ENCODE measurements around the gene PRRC2B.
"Not testable (repeated sequence)": the region's sequence is repeated elsewhere in the genome, so short reads cannot be mapped to it uniquely, and the experiment has no call there.

Gene PRRC2B

DNA sequence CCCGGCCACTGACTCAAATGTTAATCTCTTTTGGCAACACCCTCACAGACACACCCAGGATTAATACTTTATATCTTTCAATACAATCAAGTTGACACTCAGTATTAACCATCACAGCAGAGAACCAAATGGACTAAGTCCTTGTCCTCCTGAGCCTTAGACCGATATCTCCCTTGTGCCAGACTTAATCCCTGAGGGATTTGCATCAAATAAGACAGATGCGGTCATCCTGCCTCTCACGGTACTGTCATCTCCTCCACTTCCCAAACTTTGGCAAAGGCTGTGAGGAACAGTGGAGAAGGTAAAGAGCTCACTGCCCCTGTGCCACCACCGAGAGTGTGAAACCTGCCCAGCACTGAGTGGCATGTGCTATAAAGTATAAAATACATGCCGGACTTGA is 6.5 kb upstream of the PRRC2B start:
- FAIRE-seq, result no peak

DNA sequence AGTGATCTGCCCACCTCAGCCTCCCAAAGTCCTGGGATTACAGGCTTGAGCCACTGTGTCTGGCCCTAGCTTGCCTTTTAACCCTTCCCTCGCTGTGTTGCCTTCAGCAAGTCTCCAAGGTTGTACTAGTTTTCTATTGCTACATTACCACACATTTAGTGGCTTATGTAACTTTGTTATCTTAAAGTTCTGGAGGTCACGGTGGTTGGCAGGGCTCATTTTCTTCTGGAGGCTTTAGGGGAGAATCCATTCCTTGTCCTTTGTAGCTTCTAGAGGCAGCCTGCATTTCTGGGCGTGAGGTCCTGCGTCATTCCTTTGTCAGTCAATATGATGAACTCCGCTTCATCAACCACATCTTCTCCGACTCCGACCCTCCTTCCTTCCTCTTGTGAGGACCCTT is 2.9 kb upstream of the PRRC2B start:
- FAIRE-seq, result no peak

DNA sequence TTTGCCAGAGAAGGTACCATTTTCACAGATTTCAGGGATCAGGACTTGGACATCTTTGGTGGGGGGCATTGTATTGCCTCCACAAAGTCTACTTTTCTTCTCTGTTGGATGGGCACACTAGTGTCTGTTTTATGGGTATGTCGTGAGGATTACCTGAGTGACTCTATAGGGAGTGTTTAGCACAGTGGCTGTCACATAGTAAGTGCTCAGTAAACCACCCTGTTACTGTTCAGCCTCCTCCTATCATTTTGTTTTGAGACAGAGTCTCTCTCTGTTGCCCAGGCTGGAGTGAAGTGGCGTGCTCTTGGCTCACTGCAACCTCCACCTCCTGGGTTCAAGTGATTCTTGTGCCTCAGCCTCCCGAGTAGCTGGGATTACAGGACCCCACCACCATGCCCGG is 2.4 kb upstream of the PRRC2B start:
- no peak for FAIRE-seq

DNA sequence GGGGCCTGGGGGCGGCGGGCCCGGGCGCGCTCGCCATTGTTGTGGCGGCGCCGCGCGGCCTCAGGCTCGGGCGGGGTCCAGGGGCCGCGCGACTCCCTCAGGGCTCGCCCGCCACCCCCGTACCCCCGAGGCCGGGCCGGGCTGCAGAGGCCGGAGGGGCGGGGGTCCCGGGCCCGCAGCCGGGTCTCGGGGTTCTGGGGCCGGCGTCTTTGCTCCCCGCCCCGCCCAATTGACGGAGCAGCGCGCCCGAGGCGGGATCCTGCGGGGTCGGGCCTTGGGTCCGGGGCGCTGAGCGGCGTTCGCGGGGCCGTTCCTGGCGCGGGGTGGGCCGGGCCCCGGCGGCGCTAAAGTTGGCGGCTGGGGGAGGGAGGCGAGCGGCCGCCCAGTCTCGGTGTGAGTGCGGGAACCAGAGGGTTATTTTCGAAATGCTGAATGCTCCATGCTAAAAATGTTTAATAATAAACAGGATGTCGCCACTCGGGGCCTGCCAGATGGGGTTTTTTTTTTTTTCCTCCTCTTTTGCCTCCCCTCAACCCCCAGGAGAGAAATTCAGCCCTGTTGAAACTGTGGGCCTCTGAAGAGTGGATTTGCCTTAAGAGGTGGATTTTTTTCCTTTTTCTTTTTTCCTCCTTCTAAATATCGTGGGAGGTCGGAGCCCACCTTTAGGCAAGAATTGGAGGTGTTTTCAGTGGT is 724 bp downstream of the PRRC2B start:
- no peak for FAIRE-seq

DNA sequence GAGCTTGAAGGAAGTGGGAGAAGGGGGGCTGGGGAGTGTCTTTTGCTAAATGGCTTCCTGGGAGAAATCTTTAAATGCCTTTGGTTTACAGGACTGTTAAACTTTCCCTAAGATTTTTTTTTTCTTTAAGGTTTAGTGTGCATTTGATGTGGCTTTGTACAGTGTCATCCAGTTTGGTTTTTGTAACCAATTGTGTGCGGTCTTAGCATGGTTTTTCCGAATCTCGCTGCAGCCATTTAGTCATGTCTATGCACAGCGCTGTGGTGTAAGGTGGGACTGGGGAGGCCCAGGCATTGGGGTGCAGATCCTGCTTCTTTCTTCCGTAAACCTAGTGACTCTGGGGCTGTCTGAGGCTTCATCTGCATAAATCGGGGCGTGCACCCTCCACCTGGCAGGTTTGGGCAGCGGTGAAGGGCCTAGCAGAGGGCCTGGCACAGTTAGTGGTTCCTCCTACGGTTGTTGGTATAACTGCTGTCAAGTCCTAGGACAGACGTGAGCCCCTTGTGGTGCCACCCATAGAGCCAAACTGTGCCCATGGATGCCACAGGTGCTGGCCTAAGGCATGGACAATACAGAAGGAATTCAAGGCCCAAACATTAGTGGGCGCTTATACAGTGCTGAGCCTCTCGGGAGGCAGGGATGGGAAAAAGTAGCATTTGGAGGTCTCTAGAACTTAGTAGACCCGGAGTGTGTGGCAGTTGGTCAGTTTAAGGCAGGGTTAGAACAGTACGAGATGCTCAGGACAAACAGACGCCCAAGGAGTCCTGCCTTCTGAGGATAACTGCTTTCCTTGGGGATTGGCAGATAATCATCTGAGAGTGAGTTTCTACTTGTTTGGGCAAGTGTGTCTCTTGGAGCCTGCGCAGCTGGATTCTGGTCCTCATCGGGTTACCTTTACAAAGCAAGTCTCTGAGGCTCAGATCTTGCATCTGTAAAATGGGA is 1.5 kb downstream of the PRRC2B start:
- FAIRE-seq, result no peak

DNA sequence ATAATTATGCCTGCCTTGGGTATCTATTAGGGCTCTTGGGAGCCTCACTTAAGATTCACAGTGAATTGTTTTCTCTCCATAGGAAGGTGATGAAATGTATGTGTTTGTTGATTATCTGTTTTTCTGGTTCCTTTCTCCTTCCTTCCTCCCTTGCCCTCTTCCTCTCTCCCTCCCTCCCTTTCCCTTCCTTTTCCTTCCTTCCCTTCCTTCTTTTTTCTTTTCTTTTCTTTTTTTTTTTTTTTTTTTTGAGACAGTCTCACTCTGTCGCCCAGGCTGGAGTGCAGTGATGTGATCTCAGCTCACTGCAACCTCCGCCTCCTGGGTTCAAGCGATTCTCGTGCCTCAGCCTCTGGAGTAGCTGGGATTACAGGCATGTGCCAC is 2.2 kb downstream of the PRRC2B start:
- FAIRE-seq, result not testable (repeated sequence)

DNA sequence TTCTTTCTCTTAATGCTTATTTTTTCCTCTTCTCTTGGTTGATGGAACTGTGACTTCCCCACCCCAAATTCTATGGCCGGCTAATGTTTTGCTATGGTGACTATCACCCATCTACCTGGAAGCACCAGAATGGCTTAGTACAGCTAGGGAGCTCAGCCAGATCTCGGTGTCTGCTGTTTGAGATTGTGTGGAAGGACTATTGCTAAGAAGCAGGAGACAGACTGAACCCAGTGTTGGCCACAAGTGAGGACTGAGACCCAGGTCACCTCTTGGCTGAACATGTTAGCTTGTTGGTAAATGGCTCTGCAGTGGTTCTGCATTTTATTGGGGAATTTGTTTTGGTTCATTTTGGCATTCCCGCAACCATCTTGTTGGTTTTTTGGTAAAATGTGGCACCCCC is 2.7 kb downstream of the PRRC2B start:
- no peak for FAIRE-seq

DNA sequence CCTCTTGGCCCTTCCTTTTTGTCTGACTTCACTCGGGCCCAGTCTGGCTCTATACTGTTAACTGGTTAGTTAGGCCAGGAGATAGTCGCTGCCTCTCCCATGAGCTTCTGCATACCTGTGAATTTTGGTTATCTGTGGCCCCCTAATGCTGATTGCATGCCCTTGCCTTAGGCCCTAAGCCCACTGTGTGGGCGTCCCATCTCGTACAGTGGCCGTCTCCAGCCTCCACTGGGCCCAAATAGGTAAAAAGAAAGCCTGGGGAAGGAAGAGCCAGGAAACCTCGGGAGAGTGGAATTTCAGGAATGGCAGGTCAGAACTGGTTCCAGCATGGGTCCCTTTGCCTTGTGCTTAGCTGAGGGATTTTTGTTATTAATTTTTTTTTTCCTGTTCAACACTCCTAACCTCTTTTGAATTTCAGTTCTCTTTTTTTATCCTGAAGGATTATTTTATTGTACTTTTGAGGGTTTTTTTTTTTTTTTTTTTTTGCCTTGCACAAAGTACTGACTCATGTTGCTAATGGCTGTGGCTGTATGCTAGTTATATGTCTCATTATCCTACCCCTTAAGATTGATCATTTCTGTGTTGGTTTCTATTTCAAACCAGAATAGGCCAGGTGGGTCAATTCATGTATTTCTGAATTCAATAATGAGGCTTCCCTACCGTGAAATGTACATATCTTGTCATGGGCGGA is 3.4 kb downstream of the PRRC2B start:
- FAIRE-seq, result no peak

DNA sequence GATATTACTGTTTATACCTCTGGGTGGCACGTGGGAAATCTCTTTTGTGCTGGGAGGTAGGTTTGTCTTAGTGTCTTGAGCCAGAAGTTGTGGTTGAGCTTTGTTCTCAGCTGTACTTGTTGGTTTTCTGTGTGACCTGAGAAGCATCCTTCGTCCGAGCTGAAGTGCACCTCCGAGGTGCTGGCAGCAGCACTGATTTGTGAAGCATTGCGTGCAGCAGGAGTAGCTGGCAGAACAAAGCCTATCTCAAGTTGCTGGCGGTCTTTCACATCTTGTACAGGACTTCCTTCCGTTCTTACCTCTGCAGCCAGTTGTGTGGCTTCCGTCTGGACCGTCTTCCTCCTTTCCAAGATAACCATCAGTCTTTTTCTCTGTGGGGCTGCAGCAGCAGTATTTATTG is 4.3 kb downstream of the PRRC2B start:
- FAIRE-seq, result no peak

DNA sequence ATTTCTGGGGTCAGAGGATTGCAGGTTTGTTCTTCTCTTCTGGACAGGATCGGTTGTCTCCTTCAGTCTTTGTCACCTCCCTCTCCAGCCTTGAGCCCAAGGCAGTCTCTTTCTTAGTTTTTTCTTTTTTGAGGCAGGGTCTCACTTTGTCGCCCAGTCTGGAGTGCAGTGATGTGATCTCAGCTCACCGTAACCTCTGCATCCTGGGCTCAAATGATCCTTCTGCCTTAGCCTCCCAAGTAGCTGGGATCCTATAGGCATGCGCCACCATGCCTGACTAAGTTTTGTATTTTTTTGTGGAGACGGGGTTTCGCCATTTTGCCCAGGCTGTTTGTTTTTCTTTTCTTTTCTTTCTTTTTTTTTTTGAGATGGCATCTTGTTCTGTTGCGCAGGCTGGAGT is 6.1 kb downstream of the PRRC2B start:
- no peak for FAIRE-seq

DNA sequence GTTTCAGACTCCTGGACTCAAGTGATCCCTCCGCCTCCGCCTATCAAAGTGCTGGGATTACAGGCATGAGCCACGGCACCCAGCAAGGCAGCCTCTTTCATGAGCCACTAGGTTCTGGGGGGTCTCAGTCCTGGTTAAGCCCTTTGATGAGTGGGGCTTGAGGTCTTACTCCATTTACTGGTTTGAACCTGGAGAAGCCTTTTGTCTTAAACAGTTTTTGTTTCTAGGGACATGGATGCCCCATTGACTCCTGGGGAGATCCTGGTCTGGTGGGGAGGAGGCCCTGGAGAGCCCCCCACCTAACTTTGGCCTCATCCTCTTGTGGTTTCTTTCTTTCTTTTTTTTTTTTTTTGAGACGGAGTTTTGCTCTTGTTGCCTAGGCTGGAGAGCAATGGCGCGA is 6.7 kb downstream of the PRRC2B start:
- no peak for FAIRE-seq

DNA sequence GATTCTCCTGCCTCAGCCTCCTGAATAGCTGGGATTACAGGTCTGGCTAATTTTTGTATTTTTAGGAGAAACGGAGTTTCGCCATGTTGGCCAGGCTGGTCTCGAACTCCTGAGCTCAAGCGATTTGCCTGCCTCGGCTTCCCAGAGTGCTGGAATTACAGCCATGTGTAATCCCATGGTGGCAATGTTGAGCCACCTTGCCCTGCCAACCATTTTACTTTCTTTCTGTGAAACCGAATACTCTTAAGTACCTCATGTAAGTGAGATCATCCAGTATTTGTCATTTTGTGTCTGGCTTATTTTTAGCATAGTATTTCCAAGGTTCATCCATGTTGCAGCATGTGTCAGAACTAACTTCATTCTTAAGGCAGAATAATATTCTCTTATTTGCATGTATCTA is 8.2 kb downstream of the PRRC2B start:
- FAIRE-seq, result no peak

DNA sequence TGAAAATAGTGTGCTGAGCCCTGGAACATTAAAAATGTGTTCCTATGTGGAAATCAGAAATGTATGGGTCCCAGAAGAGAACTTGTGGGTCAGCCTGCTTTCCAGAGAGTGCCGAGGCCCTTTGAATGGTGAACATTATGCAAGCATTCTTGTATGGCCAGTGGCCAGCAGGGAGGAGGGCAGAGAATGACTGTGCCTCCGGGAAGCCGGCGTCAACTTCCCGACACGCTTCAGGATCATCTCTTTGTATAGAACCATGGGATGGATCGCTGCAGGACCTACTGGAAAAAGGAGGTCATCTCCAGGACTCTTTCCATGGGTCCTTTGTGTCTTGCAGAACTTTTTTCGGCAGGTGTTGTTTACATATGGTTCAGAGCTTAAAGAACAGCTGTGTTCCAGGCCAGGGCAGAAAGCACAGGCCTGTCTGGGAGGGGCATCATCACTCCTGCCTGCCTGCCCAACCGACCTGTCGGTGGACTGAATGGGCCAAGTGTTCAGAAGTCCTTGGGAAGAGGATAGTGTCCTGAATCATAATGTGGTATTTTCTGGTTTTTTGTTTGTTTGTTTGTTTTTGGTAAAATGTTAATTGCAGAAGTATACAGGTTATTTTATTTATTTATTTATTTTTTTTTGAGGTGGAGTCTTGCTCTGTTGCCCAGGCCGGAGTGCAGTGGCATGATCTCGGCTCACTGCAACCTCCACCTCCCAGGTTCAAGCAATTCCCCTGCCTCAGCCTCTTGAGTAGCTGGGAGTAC is 9.0 kb downstream of the PRRC2B start:
- FAIRE-seq, result no peak

DNA sequence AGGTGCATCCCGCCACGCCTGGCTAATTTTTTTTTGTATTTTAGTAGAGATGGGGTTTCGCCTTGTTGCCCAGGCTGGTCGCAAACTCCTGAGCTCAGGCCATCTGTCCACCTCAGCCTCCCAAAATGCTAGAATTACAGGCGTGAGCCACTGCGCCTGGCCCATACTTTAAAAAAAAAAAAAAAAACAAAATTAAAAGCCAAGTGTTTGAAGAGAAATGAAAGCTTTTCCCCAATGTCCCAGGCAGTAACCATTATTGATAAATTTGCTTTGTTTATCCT is 9.5 kb downstream of the PRRC2B start:
- no peak for FAIRE-seq

DNA sequence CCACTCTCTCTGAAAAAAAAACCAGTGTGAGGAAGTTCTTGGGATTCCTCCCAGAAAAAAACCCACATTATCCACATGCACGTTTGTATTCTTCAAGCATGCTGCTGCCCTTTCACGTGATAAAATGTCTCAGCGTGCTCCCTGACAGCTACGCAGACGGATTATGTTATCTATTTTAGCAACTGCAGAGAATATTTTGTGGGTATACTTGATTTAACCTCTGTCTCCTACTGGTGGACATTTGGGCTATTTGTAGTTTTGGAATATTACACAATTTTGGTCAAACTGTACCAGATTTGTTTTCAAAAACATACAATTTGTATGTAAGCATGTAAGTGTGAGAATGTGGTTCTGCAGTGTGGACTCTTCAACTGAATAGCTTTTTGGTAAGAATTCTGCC is 10.7 kb downstream of the PRRC2B start:
- no peak for FAIRE-seq

DNA sequence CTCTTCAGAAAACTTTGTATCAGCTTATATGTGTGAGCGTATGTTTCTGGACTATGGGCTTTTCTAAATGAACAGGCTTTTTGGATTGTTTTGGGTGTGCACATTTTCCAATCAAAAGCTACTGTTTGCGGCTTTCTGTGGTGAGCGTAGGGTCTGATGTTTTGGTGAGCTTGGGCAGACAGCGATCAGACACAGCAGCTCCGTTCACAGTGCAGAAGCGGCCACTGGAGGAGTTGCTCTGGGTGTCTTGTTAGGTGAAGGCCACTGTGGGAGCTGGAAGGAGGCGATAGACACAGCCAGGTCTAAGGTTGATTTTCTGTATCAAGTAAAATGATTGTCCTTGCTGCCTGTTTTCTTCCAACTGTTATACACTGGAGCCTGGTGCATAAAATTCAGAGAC is 11.1 kb downstream of the PRRC2B start:
- no peak for FAIRE-seq

DNA sequence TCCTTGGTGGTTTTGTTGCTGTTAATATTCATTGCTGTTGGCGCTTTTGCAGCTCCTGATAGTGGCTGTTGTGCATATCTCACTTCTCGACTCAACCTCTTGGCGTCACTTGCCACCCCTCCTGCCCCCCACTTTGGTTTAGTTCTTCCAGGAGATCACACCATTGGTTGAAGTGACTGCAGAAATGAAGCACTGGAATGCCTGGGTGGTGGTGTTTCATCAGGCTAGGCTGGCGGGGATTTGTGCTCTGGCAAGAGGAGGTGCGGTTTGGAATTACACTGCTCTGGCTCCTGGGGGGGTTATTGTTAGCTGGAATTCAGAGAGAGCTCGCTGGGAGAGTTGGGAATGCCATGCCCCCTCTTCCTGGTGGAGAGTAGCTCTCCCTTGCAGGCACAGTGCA is 11.5 kb downstream of the PRRC2B start:
- FAIRE-seq, result no peak

DNA sequence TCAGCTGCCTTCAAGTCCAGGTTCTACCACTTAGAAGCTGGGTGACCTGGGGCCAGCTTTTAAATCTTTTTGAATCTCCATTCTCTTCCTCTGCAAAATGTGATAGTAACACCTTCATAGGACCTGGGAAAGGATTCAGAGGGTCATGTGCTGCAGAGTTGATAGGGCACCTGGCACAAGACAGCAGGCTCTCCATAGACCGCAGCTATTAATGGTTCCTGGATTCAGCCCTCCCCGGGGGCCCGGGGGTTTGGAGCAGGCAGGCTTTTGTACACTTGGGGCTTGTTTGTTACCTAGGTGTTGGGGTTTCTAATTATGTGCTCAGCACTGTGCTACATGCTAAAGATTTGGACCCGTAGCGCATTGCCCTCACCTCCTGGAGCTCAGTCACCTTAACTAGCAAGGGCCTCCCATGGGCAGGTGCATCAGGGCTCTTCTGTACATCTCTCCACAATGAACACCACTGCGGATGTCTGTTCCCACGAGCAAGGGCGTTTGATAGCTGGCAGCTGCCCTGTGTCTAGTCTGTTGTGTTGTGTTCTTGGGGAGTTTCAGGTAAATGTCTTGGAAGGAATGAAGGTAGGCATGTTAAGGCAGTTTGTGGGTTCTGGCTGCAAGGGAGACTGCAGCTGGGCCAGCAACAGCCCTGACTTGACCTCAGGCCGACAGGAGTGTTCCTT is 12.1 kb downstream of the PRRC2B start:
- no peak for FAIRE-seq

DNA sequence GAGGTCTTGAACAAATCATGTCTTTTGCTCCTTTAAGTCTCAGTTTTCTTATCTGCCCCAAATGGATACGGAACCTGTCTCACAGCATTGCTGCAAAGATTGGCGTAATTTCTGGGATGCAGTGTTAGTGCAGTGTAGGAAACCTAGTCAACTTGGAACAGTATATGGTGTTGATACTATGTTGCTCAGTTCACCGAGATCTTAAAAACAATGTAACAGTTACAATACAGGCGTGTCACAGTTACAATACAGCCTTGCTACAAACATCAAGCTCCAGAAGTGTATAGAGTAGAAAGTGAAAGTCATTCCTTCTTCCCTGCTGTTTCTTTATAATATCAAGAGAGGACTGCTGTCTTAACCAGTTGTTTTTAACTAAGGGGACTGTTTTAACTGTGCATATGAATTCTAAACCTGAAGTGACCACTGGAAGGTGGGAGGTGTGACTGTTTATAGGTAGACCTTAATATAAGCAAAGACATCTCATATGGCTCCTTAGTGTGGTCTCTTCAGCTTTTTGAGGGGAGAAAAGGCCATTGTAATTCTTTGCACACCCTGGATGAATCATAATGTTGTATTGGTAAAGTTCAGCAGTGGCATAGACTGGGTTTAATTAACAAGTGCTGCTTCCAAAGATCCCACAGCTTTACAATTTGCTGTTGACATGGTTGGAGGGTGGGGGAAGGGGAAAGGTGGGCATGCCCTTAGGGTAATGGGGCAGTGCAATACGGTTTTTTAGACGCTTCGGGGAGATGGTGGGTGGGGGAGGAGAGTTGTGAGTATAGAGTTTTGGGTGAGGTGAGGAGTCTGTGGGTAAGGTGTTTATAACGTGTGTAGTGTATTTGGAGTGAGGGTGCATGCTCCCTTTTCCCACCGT is 12.9 kb downstream of the PRRC2B start:
- no peak for FAIRE-seq

DNA sequence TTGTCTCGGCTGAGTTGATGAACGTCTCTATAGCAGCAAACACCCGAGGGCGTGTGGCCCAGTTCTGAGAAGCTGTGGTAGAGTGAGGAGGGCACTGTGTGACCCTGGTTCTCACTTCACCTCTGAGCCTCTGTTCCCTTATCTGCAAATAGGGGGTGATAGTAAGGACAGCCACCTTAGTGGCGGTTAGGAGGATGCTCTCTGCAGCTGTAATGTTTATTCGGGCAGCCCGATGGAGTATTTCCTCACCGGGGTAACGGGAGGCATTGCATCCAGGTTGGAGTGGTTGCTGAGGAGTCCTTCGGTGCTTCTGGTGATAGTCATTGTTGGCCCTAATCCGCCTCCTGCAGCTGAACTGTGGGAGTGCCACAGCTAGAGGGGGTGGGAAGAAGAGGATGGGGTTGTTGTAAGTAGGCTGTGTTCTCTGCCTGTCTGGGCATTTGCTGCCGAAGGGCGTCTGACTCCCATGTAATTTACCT is 13.9 kb downstream of the PRRC2B start:
- no peak for FAIRE-seq

DNA sequence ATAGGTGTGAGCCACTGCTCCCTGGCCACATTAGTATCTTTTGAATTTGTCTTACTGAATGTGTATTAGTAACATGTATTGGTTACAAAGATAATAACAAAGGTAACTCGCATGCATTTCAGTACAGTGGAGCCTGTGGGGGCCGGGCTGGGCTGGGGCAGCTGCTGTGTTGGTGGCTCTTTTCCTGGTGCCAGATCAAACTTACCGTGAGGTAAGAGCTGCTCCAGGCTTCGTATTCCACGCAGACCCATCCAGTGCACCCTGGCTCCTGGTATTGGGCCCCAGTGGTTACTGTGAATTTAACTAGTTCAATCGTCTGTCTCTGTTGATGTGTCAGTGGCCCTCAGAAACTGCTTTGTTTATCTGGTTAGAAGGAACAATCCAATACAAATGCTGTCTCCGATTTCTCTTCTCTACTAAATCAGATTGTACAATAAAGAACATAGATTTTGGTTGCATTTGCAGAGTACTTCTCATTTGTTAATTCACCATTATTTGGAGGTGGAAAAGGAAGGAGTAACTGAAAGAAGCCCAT is 15.6 kb downstream of the PRRC2B start:
- FAIRE-seq, result no peak
